ENCODE data around the gene B3GAT2.
"Not testable (repeated sequence)": the region's sequence is repeated elsewhere in the genome, so short reads cannot be mapped to it uniquely, and the experiment has no call there.

DNA sequence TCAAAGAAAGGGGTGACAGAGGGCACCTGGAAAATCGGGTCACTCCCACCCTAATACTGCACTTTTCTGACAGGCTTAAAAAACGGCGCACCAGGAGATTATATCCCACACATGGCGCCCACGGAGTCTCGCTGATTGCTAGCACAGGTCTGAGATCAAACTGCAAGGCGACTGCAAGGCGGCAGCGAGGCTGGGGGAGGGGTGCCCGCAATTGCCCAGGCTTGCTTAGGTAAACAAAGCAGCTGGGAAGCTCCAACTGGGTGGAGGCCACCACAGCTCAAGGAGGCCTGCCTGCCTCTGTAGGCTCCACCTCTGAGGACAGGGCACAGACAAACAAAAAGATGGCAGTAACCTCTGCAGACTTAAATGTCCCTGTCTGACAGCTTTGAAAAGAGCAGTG lies 12.5 kb downstream of the B3GAT2 start:
- TF ChIP-seq, protein P1, sequence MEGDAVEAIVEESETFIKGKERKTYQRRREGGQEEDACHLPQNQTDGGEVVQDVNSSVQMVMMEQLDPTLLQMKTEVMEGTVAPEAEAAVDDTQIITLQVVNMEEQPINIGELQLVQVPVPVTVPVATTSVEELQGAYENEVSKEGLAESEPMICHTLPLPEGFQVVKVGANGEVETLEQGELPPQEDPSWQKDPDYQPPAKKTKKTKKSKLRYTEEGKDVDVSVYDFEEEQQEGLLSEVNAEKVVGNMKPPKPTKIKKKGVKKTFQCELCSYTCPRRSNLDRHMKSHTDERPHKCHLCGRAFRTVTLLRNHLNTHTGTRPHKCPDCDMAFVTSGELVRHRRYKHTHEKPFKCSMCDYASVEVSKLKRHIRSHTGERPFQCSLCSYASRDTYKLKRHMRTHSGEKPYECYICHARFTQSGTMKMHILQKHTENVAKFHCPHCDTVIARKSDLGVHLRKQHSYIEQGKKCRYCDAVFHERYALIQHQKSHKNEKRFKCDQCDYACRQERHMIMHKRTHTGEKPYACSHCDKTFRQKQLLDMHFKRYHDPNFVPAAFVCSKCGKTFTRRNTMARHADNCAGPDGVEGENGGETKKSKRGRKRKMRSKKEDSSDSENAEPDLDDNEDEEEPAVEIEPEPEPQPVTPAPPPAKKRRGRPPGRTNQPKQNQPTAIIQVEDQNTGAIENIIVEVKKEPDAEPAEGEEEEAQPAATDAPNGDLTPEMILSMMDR (IDR thresholded peaks at IDR 0.05; ENCODE audit: low read length), result not testable (repeated sequence)
- not testable (repeated sequence) for TF ChIP-seq EZH2phosphoT487 (IDR thresholded peaks at IDR 0.05; ENCODE audit: low read length); EZH2 (optimal IDR thresholded peaks at IDR 0.05; ENCODE audit: low read depth, low read length)

Data from MM.1S (cell line).